G401 (cell line): Measurements from ENCODE around the gene DAP. TPM values are rescaled to one million over a fixed set of nuclear protein-coding genes. Genes with fewer than 3 reads are reported as not detected.
"Not testable (repeated sequence)": the region's sequence is repeated elsewhere in the genome, so short reads cannot be mapped to it uniquely, and the experiment has no call there.

ENCODE experiments used
- DNase-seq: peaks from one replicate; pipeline ENCODE4 v3.0.0-alpha.2; 2015; ENCODE audit warnings: low spot score
- in situ Hi-C: cut with HindIII; loops from 2 replicates; pipeline ENCODE4 v1.10.0; 2016; ENCODE audit warnings: low sequenced_read_pairs, mixed read lengths
- total RNA-seq: library from RNA; depleted of rRNA; stranded (reverse); fragments of >200 nt; shearing (Covaris generic); gene quantifications from 2 replicates; pipeline ENCODE4 v1.2.3, GENCODE V29; 2014

The DAP gene
- total RNA-seq, 1 experiment from 2014 or later: 10.4 TPM

DNA sequence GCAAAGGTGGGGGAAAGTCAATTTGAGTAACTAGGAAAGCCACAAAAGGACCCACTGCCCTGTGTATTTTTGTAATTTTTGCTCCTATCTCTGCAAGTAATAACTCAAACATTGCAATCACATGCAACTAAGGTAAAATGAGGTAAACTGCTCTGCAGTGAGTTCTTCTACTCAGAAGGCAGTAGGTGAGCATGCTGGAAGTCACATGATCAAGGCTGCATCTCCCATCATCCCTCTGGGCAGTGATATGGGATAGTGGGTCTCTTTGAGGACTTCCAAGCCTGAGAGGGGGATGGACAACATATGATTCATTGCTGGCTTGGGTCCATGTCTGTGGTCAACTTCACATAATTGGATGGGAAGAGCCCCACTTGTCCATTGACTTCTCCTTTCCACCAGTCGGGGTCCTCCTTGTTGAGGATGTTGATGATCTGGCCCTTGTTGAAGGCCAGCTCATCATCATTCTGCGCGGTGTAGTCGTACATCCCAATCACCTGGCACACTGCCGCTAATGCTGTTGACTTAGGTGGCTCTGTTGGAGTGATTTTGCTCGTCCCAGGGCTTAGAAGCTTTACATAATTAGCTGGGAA is 96.8 kb downstream of the DAP start:
- in situ Hi-C loops, DNase-seq: not testable (repeated sequence)

DNA sequence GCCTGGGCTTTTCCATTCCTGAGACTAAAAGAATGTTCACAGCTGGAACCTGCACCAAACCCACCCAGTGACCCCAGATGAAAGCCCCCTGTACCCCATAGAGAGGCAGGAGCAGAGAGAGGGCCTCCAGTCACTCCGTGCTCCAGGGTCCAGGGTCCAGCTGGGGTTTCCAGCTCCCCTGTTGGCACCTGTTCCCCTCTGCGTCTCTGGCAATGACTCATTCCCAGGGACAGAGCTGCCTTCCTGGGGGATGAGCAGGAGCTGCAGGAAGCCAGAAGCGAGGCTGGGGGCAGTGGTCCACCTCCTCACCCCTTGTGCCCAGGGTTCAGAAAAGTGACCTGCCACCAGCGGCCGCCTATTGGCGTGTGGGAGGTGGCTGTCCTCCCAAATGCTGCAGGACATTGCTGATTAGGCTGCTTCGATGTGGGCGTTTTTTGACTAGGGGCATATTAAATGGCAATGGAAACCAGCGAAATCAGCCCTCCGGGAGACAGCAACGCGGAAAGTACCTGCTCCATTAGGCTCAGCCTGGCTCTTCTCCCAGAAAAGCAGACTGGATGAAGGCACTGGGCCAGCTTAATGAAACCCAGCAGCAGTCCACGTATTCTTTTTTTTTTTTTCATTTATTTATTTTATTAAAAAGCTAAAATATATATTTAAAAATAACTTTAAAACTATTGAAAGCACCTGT is 97.4 kb downstream of the DAP start:
- peak; percentile 74 for DNase-seq

DNA sequence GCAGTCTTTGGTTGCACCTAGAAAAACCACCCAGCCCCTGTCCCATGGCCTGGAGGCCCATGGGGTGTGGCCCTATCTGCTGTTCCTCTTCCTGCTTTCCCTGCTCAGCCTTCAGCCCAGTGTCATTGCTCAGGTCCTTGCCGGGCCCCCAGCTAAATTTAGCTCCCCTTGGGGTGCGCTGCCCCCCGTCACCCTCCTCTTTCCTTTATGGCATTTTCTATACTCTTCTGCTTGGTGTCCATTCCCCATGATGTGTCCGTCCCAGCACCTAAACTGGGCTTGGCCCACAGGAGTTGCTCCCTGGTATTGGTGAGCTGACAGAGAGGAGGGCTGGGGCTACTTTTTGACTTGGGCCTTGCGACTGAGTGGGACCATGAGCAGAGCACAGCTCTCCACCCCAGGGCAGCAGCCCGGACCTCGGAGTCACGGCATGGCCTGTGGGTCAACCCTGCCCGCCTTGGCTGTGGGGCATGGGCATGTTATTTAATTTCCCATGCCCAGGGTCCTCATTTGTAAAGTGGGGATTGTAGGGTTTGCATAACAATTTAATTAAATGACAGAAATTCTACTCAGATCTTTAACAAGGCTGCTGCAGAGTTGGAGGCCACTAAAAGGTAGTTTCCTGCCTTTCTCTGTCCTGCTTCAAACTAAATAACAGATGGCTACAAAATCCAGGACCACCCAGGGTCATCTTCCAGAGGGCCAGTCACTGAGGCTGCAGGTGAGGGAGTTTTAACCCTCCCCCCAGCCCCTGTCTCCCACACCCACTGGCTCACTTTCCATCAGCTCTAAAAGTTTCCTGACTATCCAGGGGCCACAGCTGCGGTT is 98.2 kb downstream of the DAP start:
- DNase-seq: no peak
- in situ Hi-C loops: no loop called here

More for the DNA sequence above, 97.4 kb downstream of the DAP start:
- in situ Hi-C loops: no loop called here

DNA sequence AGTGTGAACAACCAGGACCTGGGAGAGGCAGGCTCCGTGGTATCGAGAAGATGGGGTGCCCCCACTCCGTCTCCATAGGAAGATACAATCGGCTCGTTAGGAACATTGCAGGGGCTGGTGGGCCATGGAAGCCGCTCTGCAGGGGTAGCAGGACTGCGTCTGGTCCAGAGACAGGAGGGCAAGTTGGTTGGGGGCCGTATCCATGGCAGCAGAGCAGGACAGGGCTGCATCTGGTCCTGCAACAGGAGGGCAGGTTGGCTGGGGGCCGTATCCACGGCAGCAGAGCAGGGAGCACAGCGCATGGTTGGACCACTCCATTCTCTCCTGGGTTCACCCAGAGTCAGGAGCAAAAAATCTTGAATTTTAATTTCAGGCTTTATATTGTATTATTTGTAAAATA is 99.0 kb downstream of the DAP start:
- in situ Hi-C loops: no loop called here
- DNase-seq: no peak

DNA sequence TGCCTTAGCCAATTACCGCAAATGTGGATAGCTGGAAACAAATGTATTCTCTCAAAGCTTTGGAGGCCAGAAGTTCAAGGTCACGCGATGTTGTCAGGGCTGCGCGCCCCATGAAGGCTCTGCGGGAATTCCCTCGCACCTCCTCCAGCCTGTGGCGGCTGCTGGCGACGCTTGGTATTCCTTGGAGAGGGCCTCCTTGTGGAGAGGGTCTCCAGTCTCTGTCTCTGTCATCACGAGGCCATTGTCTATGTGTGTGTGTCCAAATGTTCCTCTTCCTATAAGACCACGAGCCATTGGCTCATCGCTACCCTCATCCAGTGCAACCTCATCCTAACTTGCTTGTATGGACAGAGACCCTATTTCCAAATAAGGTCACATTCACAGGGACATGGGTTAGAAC is 99.6 kb downstream of the DAP start:
- DNase-seq: no peak
- in situ Hi-C loops: no loop called here

DNA sequence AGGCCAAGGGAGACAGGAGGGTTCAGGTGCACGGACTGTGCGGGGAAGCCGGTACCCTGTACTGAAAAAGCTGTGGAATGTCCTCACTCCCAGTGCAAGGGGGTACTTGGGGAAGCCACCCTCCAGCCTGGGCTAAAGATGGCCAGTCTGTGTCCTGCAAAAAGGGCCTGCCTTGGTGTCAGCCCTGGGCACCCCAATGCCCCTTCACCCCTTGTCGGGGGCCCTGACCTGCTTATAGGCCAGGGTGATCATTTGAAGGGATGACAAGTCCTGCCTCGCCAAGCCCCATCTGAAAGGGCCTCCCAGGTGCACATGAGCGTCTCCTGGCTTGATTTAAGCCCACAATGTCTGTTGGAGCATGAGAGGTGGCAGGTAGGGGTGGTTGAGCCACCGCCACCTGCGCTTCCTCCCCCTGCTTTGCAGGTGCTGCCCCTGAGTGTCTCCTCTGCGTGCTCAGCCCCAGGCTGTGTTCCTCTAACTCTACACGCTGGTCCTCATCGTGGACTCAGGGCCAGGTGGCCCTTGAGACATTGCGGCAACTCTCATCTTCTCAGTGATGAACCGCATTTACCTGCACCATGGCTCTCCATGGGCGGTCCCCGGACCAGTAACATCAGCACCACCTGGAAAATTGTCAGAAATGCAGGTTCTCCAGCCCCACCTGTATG is 100.2 kb downstream of the DAP start:
- in situ Hi-C loops: no loop called here
- no peak for DNase-seq

DNA sequence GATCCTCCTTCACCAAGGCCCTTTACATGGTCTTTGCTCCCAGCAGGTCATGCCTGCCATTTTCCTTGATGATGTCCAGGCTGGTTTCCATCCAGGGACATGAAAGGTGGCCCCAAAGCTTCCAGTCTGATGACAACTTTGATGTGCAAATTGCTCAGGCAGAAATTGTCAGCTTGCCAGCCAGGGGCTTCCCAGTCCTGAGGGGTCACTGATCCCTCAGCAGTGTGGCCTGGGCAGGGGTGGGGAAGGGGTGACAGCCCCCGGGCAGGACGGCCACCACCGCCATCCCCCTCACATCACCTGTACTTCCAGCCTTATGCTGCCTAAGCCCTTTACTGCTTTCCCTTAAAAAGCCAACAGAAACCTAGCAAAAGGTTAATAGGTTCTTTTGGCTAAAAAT is 100.9 kb downstream of the DAP start:
- in situ Hi-C loops: no loop called here
- no peak for DNase-seq

DNA sequence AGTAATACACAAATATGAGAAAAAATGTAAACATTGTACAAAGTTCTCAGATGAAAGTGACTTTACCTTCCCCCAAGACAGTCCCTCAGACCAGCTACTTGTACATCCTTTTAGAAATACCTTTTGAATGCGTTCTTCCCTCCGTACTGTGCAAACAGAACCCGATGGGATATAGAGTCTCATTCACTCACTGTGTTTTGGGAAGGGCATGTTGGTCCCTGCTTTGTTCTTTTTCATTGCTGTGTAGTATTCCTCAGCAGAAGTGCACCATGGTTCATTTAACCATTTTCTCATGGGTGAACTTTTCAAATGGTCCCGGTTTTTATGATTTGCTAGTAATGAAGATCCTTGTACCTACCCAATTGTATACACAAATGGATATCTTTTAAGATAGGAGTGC is 102.8 kb downstream of the DAP start:
- DNase-seq: no peak
- in situ Hi-C loops: no loop called here

DNA sequence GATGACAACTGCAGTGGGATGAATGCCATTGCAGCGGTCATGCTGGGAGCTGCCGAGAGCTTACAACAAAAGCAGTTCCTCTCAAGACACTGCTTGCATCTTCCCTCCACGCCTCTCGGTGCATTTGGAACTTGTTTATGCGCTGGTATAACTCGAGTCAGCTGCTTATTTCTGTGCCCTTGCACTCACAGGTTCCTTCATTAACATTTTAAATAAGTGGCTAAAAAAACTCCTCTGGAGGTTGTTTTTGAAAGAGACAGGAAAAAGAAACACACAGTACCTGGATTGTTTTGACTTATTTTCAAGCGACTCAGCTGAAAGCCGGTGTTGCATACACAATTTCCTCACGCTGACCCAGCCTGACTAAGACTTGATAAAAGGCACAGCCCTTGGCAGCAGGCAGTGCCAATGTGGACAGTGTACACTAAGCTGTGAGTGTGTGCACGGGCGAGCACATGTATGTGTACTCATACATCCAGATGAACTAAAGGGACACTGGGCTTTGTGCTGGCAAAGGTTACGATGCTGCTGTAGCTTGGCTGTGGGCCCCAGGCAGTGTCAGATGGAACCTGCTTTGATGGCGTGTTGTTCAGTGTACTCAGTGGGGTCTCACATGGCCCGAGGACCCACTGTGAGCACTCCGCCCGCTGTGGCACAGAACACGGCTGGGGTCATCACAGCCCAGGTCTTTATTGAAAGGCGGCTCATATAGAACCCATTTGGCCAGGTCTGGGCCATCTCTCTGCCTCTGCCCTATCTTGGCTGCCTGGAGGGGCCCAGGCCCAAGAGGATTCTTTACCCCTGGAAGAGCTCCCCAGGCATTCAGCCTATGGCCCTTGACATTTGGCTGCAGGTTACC is 104.8 kb downstream of the DAP start:
- no peak for DNase-seq
- in situ Hi-C loops: no loop called here

DNA sequence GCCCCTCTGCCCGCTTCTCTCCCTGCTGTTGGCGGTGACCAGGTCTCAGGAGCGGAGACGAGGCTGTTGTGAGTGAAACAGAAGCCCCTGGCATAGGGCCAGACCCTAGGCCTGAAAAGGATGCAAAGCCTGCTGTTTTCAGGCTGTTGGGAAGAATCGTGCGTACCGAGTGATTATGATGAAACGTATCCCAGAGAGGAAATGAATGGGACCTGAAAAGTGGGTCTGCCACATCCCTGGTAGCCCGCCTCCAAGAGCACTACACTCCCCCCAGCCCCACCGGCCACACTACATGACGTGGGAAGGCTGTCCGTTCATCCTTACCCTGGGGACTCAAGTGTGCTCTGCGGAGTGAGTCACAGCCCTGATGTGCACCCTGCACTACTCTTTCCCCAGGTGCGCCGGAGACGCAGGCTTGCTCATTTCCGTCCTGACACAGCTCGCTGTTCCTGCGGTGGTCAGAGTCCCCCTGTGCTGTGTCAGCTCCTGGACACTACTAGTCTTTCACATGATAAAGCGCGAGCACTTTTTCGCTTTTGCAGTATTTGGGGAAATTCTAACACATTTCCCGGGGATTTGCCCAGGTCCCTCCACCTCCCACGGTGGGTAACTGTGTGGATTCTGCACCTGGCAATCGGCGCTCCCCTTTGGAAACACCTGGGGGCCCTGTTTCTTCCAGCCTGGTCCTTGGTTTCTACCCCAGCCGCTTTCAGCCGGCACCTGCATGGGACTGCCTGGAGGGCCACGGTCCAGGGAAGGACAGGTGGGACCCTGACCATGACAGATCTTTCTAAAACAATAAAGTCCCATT is 105.7 kb downstream of the DAP start:
- in situ Hi-C loops: no loop called here
- peak; percentile 16 for DNase-seq

DNA sequence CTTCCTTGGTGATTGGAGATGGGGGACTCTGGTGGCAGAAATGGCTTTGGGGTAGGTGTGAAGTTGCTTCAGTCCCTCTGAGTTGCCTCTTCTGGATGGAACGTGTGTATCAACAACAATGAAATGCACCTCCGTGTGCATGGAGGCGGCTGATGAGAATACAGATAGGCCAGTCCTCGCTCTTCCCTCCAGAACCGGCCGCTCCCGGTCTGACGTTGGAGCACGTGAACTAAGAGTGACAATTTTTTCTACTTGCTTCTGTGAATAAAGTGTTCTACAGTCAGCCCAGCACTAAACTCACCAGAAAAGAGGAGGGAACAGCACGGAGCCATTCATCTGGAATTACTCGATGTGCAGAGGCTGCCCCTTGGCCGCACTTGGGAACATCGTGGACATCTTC is 106.5 kb downstream of the DAP start:
- in situ Hi-C loops: no loop called here
- no peak for DNase-seq

DNA sequence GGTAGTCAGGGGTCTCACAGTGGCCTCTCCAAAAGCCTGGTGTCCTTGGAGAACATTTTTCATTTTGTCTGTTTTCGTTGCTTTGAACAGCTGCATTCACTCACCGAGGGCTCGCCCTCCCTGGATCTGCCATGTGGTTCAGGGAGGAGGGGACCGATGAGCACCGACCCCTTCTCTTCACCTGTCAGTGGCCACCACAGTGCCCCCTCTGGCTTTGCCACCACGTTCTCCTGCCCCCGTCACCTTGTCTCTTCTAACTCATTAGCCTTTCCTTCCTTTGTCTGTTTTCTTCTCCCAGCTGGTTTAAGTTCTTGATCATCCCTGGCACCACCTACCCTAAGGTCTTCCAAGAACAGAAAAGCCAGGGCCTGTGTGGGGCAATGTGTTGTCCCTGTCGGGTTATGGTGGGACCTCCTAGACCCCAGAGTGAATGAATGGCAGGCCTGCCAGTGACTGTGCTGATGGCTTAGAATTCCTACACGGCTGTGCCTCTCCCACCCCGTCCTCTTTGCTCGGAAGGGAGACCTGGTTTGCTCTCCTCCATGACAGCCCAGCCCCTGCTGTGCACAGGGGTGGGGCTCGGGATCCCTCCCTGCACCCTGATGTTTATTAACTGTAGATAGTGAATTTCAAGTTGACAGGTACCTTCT is 107.2 kb downstream of the DAP start:
- no peak for DNase-seq
- in situ Hi-C loops: no loop called here

DNA sequence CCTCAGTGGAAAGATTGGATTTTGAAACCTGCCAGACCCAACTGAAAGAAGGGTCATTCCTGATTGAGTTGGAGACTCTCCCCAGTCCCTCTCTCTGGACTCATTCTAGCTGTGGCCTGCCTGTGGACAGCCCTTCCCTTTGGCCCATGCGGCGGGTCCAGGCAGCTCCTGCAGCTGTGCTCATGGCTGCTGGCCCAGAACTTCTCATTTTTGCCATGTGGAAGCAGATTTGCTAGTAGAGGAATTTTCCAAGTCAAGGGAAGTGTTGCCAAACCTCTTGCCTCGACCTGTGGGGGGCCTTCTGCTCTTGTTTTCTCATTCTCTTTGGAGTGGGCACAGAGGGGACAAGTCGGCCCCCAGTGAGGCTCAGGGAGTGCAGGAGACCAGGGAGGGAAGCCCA is 108.0 kb downstream of the DAP start:
- peak; percentile 60 for DNase-seq
- in situ Hi-C loops: no loop called here

DNA sequence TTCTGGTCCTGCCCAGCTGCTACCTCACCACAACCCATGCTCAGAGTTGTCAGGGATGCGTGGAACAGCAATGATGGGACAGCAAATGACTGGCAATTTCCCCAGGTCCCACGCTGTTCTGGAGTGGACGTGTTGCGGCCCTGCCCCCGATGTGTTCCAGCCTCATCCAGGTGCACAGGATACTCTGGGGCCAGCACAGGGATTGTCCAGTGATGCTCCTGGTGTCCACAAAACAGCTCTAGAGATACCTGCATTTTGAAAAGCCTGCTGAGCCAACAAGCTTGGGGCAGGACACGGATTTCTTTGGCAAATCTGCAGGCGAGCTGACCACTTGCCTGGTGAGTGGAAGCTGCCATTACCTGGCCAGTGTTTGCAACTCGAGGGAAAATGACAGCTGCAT is 108.4 kb downstream of the DAP start:
- in situ Hi-C loops: no loop called here
- peak; percentile 8 for DNase-seq

DNA sequence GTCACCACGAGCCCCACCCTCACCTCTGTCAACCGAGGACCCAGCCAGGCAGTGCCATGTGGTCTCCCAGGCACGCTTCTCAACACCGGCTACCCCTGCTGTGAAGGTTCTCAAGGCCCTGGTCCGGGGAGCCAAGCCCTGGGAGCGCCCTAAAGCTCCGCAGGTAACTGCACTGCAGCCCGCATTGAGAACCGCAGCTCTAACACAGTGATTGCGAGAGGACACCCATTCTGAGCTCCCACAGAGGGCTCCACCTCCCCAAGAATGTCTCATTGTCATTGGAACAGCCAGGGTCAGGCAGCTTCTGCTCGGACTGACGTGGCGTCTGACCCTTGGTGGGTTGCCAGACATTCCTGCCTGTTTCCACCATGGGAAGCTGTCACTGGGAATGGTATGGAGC is 108.9 kb downstream of the DAP start:
- in situ Hi-C loops: no loop called here
- no peak for DNase-seq

DNA sequence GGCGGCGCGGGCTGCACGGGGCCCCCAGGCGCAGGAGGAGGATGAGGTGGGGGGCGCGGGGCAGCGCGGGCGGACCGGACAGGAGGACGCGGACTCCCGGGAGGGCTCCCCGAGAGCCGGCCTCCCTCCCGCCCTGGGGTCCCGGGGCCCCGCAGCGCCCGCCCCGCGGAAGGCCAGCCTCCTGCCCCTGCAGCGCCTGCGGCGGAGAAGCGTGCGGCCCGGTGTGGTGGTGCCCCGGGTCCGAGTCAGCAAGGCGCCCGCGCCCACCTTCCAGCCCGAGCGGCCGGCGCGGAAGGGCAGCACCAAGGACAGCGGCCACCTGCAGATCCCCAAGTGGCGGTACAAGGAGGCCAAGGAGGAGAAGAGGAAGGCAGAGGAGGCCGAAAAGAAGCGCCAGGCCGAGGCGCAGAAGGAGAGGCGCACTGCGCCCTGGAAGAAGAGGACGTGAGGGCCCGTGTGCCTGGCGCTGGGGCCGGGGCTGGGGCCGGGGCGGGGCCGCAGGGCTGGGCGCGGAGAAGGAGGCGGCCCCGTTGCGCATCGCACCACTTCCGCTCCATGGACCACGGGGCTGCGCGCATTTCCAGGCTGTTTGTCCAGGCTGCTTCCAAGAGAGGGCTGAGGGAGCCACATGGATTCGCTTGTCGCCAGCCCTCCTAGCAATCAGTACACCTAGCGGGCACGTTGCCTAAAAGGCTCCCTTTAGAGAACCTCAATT is 111.2 kb downstream of the DAP start:
- DNase-seq: peak; percentile 18
- in situ Hi-C loops: no loop called here
